Karpas-422 (cell line): ENCODE data around the gene MTHFD1. TPM values are rescaled to one million over a fixed set of nuclear protein-coding genes. Genes with fewer than 3 reads are reported as not detected.

Experiments
- DNase-seq: peaks from one replicate; pipeline ENCODE4 v3.0.0-alpha.2; 2015
- H2AFZ ChIP-seq: fragments of 200-600 bp; sonication (generic); 2 replicates; pipeline ENCODE4 v1.6.1; 2014; ENCODE audit warnings: antibody characterized with exemption, low read length, mixed read lengths
- H3K27ac ChIP-seq: fragments of 200-600 bp; sonication (generic); 2 replicates; pipeline ENCODE4 v1.5.1; 2014; ENCODE audit warnings: mild to moderate bottlenecking, low read length, moderate library complexity
- H3K27me3 ChIP-seq: fragments of 200-600 bp; sonication (generic); 2 replicates; pipeline ENCODE4 v1.6.1; 2014; ENCODE audit warnings: low read length, mixed read lengths
- H3K36me3 ChIP-seq: fragments of 200-600 bp; sonication (generic); 2 replicates; pipeline ENCODE4 v1.6.1; 2014; ENCODE audit warnings: low read length, mixed read lengths; ENCODE audit not compliant: insufficient read depth
- H3K4me1 ChIP-seq: fragments of 200-600 bp; sonication (generic); 2 replicates; pipeline ENCODE4 v1.6.1; 2014; ENCODE audit warnings: mild to moderate bottlenecking, low read length, mixed read lengths
- H3K4me2 ChIP-seq: fragments of 200-600 bp; sonication (generic); 2 replicates; pipeline ENCODE4 v1.6.1; 2014; ENCODE audit warnings: low read length, low read depth, mild to moderate bottlenecking; ENCODE audit not compliant: poor library complexity, severe bottlenecking
- H3K4me3 ChIP-seq: fragments of 200-600 bp; sonication (generic); 2 replicates; pipeline ENCODE4 v1.5.1; 2014; ENCODE audit warnings: mild to moderate bottlenecking, antibody characterized with exemption, low read length, mixed read lengths
- H3K79me2 ChIP-seq: fragments of 200-600 bp; sonication (generic); 2 replicates; pipeline ENCODE4 v1.6.1; 2014; ENCODE audit warnings: mild to moderate bottlenecking, low read length, mixed read lengths
- H3K9ac ChIP-seq: fragments of 200-600 bp; sonication (generic); 2 replicates; pipeline ENCODE4 v1.6.0; 2014; ENCODE audit warnings: low read length
- H3K9me2 ChIP-seq: fragments of 200-600 bp; sonication (generic), shearing (Covaris generic); replicated peaks from 2 replicates; pipeline ENCODE4 v1.6.0; 2014; ENCODE audit warnings: mild to moderate bottlenecking, low read length, moderate library complexity; ENCODE audit not compliant: insufficient read depth
- H3K9me3 ChIP-seq: fragments of 300-700, 200-600 bp; sonication (generic); 2 replicates; pipeline ENCODE4 v1.6.1; 2014; ENCODE audit warnings: low read length, mixed read lengths
- H4K20me1 ChIP-seq: fragments of 200-600 bp; sonication (generic); 2 replicates; pipeline ENCODE4 v1.6.1; 2014; ENCODE audit warnings: mild to moderate bottlenecking, antibody characterized with exemption, low read length, low read depth; ENCODE audit not compliant: insufficient read depth
- total RNA-seq: library from RNA; depleted of rRNA; stranded (reverse); fragments of >200 nt; shearing (Covaris generic); gene quantifications from 2 replicates; pipeline ENCODE4 v1.2.3, GENCODE V29; 2014; ENCODE audit warnings: low replicate concordance

The MTHFD1 gene
- total RNA-seq, 1 experiment from 2014 or later, result 59.7 TPM

GRCh38 chr14:64476438-64476837 lies 88.3 kb downstream of the MTHFD1 start:
- peaks cover 12% of the 10 kb centered on the region for H3K4me1 ChIP-seq
- no peak overlapping the region for H2AFZ ChIP-seq
- no peaks in the 10 kb centered on the region for H3K27me3 ChIP-seq
- H3K4me3 ChIP-seq, result no peak overlapping the region
- H3K79me2 ChIP-seq, result no peaks in the 10 kb centered on the region; the same call in 1 of the 2 replicates
- no peaks in the 10 kb centered on the region for H4K20me1 ChIP-seq
- H3K27ac ChIP-seq, result no peak overlapping the region
- H3K9me3 ChIP-seq, result no peaks in the 10 kb centered on the region
- H3K9ac ChIP-seq, result no peak overlapping the region
- no peaks in the 10 kb centered on the region for H3K9me2 ChIP-seq
- DNase-seq, result no peak
- no peak overlapping the region for H3K4me2 ChIP-seq
- peaks cover 3% of the 10 kb centered on the region; the same call in 1 of the 2 replicates for H3K36me3 ChIP-seq

- DNase-seq, result peak; percentile 86
- Histone ChIP-seq H3K9ac (no peak overlapping the region), H3K79me2 (peaks cover 11% of the 10 kb centered on the region), H3K4me2 (no peak overlapping the region), H3K27me3 (no peaks in the 10 kb centered on the region), H2AFZ (no peak overlapping the region), H3K27ac (no peak overlapping the region), H4K20me1 (no peaks in the 10 kb centered on the region), H3K36me3 (peaks cover 17% of the 10 kb centered on the region; the same call in 1 of the 2 replicates), H3K9me2 (no peaks in the 10 kb centered on the region), H3K4me3 (no peak overlapping the region), H3K9me3 (no peaks in the 10 kb centered on the region), H3K4me1 (no peaks in the 10 kb centered on the region)
Measured at GRCh38 chr14:64478634-64479250, 90.6 kb downstream of the MTHFD1 start.

GRCh38 chr14:64488590-64489099 lies 100.5 kb downstream of the MTHFD1 start:
- no peak overlapping the region for H3K4me2 ChIP-seq
- H2AFZ ChIP-seq, result no peak overlapping the region
- H3K27ac ChIP-seq, result no peak overlapping the region
- no peaks in the 10 kb centered on the region for H3K4me1 ChIP-seq
- no peak overlapping the region for H3K4me3 ChIP-seq
- H3K27me3 ChIP-seq, result no peaks in the 10 kb centered on the region
- H3K79me2 ChIP-seq, result peaks cover 65% of the 10 kb centered on the region
- H3K9ac ChIP-seq, result no peak overlapping the region
- H4K20me1 ChIP-seq, result no peaks in the 10 kb centered on the region
- DNase-seq, result no peak
- no peaks in the 10 kb centered on the region for H3K9me2 ChIP-seq
- H3K36me3 ChIP-seq, result peaks cover 47% of the 10 kb centered on the region
- no peaks in the 10 kb centered on the region for H3K9me3 ChIP-seq

- Histone ChIP-seq H3K27me3 (no peaks in the 10 kb centered on the region), H3K9ac (no peak overlapping the region), H3K4me1 (no peaks in the 10 kb centered on the region), H4K20me1 (no peaks in the 10 kb centered on the region), H3K9me3 (no peaks in the 10 kb centered on the region), H3K9me2 (no peaks in the 10 kb centered on the region), H3K4me2 (no peak overlapping the region), H3K27ac (no peak overlapping the region), H3K79me2 (peaks cover 79% of the 10 kb centered on the region), H2AFZ (no peak overlapping the region), H3K36me3 (peaks cover 33% of the 10 kb centered on the region), H3K4me3 (no peak overlapping the region)
- no peak for DNase-seq
Measured at GRCh38 chr14:64491637-64492036, 103.5 kb downstream of the MTHFD1 start.

GRCh38 chr14:64493455-64493854 lies 105.3 kb downstream of the MTHFD1 start:
- no peak overlapping the region for H3K4me2 ChIP-seq
- no peak for DNase-seq
- H3K79me2 ChIP-seq, result peaks cover 77% of the 10 kb centered on the region
- peaks cover 4% of the 10 kb centered on the region; the same call in 1 of the 2 replicates for H3K4me1 ChIP-seq
- no peak overlapping the region for H2AFZ ChIP-seq
- H3K27me3 ChIP-seq, result no peaks in the 10 kb centered on the region
- H3K9me3 ChIP-seq, result no peaks in the 10 kb centered on the region
- no peak overlapping the region for H3K9ac ChIP-seq
- H4K20me1 ChIP-seq, result no peaks in the 10 kb centered on the region
- no peak overlapping the region for H3K27ac ChIP-seq
- no peak overlapping the region for H3K4me3 ChIP-seq
- peaks cover 18% of the 10 kb centered on the region; the same call in 1 of the 2 replicates for H3K36me3 ChIP-seq
- H3K9me2 ChIP-seq, result no peaks in the 10 kb centered on the region

- Histone ChIP-seq H3K9me2 (no peaks in the 10 kb centered on the region), H3K4me3 (no peak overlapping the region), H3K9ac (no peak overlapping the region), H3K27me3 (no peaks in the 10 kb centered on the region), H3K27ac (no peak overlapping the region), H3K79me2 (peaks cover 89% of the 10 kb centered on the region), H3K4me2 (no peak overlapping the region), H3K9me3 (no peaks in the 10 kb centered on the region), H3K36me3 (peaks cover 24% of the 10 kb centered on the region), H3K4me1 (peaks cover 11% of the 10 kb centered on the region), H2AFZ (no peak overlapping the region), H4K20me1 (no peaks in the 10 kb centered on the region)
- DNase-seq, result no peak
Measured at GRCh38 chr14:64495252-64495651, 107.1 kb downstream of the MTHFD1 start.

- peaks cover 89% of the 10 kb centered on the region for H3K79me2 ChIP-seq
- H3K27me3 ChIP-seq, result no peaks in the 10 kb centered on the region
- no peak for DNase-seq
- H3K4me2 ChIP-seq, result no peak overlapping the region
- H2AFZ ChIP-seq, result no peak overlapping the region
- peaks cover 26% of the 10 kb centered on the region for H3K4me1 ChIP-seq
- H3K4me3 ChIP-seq, result no peak overlapping the region
- no peaks in the 10 kb centered on the region for H4K20me1 ChIP-seq
- no peak overlapping the region for H3K9ac ChIP-seq
- no peaks in the 10 kb centered on the region for H3K9me2 ChIP-seq
- H3K27ac ChIP-seq, result peak overlapping the region; percentile 21; the same call in 1 of the 2 replicates
- H3K9me3 ChIP-seq, result no peaks in the 10 kb centered on the region
- peaks cover 19% of the 10 kb centered on the region for H3K36me3 ChIP-seq
Measured at GRCh38 chr14:64496764-64497163, 108.6 kb downstream of the MTHFD1 start.

- no peak for DNase-seq
- H3K9me2 ChIP-seq, result no peaks in the 10 kb centered on the region
- H3K27ac ChIP-seq, result peak overlapping the region; percentile 29; the same call in 1 of the 2 replicates
- H3K4me3 ChIP-seq, result no peak overlapping the region
- no peaks in the 10 kb centered on the region for H4K20me1 ChIP-seq
- H3K4me1 ChIP-seq, result peaks cover 34% of the 10 kb centered on the region
- peak overlapping the region; percentile 9; the same call in 1 of the 2 replicates for H3K9ac ChIP-seq
- peaks cover 76% of the 10 kb centered on the region for H3K79me2 ChIP-seq
- H2AFZ ChIP-seq, result no peak overlapping the region
- peaks cover 16% of the 10 kb centered on the region for H3K36me3 ChIP-seq
- no peaks in the 10 kb centered on the region for H3K27me3 ChIP-seq
- H3K9me3 ChIP-seq, result no peaks in the 10 kb centered on the region
- peak overlapping the region; percentile 18 for H3K4me2 ChIP-seq
Measured at GRCh38 chr14:64500088-64500487, 111.9 kb downstream of the MTHFD1 start.
